IMR-90 (cell line): ENCODE measurements around the gene TEDDM1.

Source experiments
- MAFK ChIP-seq: IDR thresholded peaks from 2 replicates; pipeline ENCODE4 v1.6.1; 2012; ENCODE audit warnings: low read depth, low read length, improper control_type of control experiment
- MXI1 ChIP-seq: IDR thresholded peaks from 2 replicates; pipeline ENCODE4 v1.6.1; 2012; ENCODE audit warnings: low read depth, mild to moderate bottlenecking, low read length, moderate library complexity, borderline replicate concordance
- TF ChIP-seq, protein P1 (sequence below): conservative IDR thresholded peaks from 2 replicates; pipeline ENCODE4 v1.5.1; 2012; ENCODE audit warnings: mild to moderate bottlenecking, low read depth, low read length, improper control_type of control experiment

DNA sequence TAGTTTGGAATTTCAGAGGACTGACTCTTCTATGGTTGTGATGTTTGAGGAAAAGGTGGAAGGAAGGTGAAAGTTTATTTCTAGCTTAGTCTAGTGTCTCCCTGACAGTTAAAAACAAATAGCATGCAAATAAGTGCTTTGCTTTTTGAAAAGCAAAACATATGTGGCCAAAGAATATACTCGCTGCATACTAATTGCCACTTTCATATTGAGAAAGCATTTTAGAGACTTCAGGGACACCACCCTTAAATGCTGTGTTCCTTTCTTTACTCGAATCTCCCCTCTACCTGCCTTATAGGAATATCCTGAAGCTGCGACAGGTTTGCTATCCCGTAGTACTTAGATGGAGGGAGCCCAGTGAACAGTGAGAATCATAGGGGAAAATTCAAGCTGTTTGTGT lies 32.1 kb downstream of the TEDDM1 start:
- no peak for TF ChIP-seq MAFK
- TF ChIP-seq, protein P1, sequence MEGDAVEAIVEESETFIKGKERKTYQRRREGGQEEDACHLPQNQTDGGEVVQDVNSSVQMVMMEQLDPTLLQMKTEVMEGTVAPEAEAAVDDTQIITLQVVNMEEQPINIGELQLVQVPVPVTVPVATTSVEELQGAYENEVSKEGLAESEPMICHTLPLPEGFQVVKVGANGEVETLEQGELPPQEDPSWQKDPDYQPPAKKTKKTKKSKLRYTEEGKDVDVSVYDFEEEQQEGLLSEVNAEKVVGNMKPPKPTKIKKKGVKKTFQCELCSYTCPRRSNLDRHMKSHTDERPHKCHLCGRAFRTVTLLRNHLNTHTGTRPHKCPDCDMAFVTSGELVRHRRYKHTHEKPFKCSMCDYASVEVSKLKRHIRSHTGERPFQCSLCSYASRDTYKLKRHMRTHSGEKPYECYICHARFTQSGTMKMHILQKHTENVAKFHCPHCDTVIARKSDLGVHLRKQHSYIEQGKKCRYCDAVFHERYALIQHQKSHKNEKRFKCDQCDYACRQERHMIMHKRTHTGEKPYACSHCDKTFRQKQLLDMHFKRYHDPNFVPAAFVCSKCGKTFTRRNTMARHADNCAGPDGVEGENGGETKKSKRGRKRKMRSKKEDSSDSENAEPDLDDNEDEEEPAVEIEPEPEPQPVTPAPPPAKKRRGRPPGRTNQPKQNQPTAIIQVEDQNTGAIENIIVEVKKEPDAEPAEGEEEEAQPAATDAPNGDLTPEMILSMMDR, result no peak
- TF ChIP-seq MXI1, result no peak
